Common myeloid progenitor, CD34-positive (primary cell): ENCODE measurements around the gene TKT.

Experiments
- CTCF ChIA-PET: fragments of 350-600 bp; sonication (Branson Sonifier 250); formaldehyde crosslinking; loops from one replicate; lab custom pipeline; 2021; ENCODE audit warnings: antibody characterized with exemption; lab: Charles Lee
- POLR2A ChIA-PET: fragments of 350-600 bp; sonication (Branson Sonifier 250); formaldehyde crosslinking; loops from one replicate; lab custom pipeline; 2021; ENCODE audit warnings: antibody characterized with exemption; lab: Charles Lee
- DNase-seq, 3 donors: peaks; one replicate each; pipeline versions ENCODE4 v3.0.0 to v3.0.0-alpha.2; 2013
- H3K27ac ChIP-seq, 2 experiments: 1 replicate in 1 of 2; 2 replicates in 1 of 2; pipeline ENCODE4 v1.7.0; 2013; ENCODE audit warnings: inconsistent platforms in 2 of 2, low read length in 2 of 2, mild to moderate bottlenecking in 2 of 2, low read depth in 1 of 2, moderate library complexity in 1 of 2; ENCODE audit not compliant: severe bottlenecking in 2 of 2, insufficient read depth in 1 of 2, poor library complexity in 1 of 2
- H3K27me3 ChIP-seq, 5 experiments: replicated peaks in 2 of 5; 1 replicate in 3 of 5; 2 replicates in 2 of 5; pipeline versions ENCODE4 v1.6.1 to v1.7.0; 2013; ENCODE audit warnings: low read length in 4 of 5, mild to moderate bottlenecking in 2 of 5, moderate library complexity in 2 of 5, inconsistent platforms in 1 of 5; ENCODE audit not compliant: insufficient read depth in 5 of 5, control insufficient read depth in 4 of 5
- H3K36me3 ChIP-seq, 4 experiments: 1 replicate in 2 of 4; 2 replicates in 2 of 4; pipeline versions ENCODE4 v1.6.1 to v1.7.0; 2013; ENCODE audit warnings: low read length in 3 of 4, control low read depth in 1 of 4, mild to moderate bottlenecking in 1 of 4; ENCODE audit not compliant: control insufficient read depth in 4 of 4, insufficient read depth in 4 of 4
- H3K4me1 ChIP-seq, 4 experiments: 1 replicate in 3 of 4; 2 replicates in 1 of 4; pipeline versions ENCODE4 v1.6.1 to v1.7.1; 2013; ENCODE audit warnings: low read length in 3 of 4, mild to moderate bottlenecking in 3 of 4, control low read depth in 1 of 4, inconsistent platforms in 1 of 4, moderate library complexity in 1 of 4; ENCODE audit not compliant: control insufficient read depth in 4 of 4, insufficient read depth in 4 of 4; ENCODE audit errors: control extremely low read depth in 1 of 4
- H3K4me3 ChIP-seq, 7 experiments: 1 replicate in 4 of 7; 2 replicates in 3 of 7; pipeline versions ENCODE4 v1.5.1 to v1.7.0; 2013; ENCODE audit warnings: mild to moderate bottlenecking in 7 of 7, low read length in 6 of 7, moderate library complexity in 6 of 7, inconsistent platforms in 2 of 7, low read depth in 2 of 7, control low read depth in 1 of 7; ENCODE audit not compliant: insufficient read depth in 4 of 7, control insufficient read depth in 1 of 7; ENCODE audit errors: extremely low read depth in 1 of 7
- H3K9me3 ChIP-seq, 5 experiments: 1 replicate in 4 of 5; 2 replicates in 1 of 5; pipeline versions ENCODE4 v1.6.1 to v1.7.1; 2013; ENCODE audit warnings: low read length in 4 of 5, mild to moderate bottlenecking in 2 of 5, inconsistent platforms in 1 of 5, low read depth in 1 of 5, moderate library complexity in 1 of 5; ENCODE audit not compliant: control insufficient read depth in 4 of 5, insufficient read depth in 2 of 5; ENCODE audit errors: control extremely low read depth in 1 of 5
- WGBS: methylation state at CpG from one replicate; pipeline ENCODE4 v1.1.5; 2013; ENCODE audit not compliant: insufficient coverage; 5-methylcytosine and 5-hydroxymethylcytosine counted together

The TKT gene

GRCh38 chr3:53186726-53187125, 69.1 kb downstream of the TKT start:
- peaks cover 7 to 79% (median 14%) of the 10 kb centered on the region in 4 experiments for H3K36me3 ChIP-seq

GRCh38 chr3:53185761-53186465, 69.9 kb downstream of the TKT start:
- H3K27me3 ChIP-seq: no peaks in the 10 kb centered on the region
- H3K36me3 ChIP-seq: peaks cover 9 to 86% (median 20%) of the 10 kb centered on the region in 4 experiments
- POLR2A ChIA-PET: no interaction called here
- CTCF ChIA-PET: interaction anchor here (1.9 to 2.1 kb wide), 2 partner anchors 52 to 54 kb away, joined by 5 to 6 read pairs; no protein-coding TSS in a partner anchor
- 91% methylated on average over 11 of the region's 20 CpGs for WGBS
- H3K9me3 ChIP-seq: no peaks in the 10 kb centered on the region
- peaks cover 0 to 12% (median 2%) of the 10 kb centered on the region in 4 experiments for H3K4me1 ChIP-seq
- H3K27ac ChIP-seq: no peak overlapping the region
- no peak overlapping the region for H3K4me3 ChIP-seq
- DNase-seq: no peak

More at GRCh38 chr3:53186726-53187125, 69.1 kb downstream of the TKT start:
- ChIA-PET CTCF (no interaction called here), POLR2A (no interaction called here)
- H3K9me3 ChIP-seq: no peaks in the 10 kb centered on the region
- no peaks in the 10 kb centered on the region for H3K27me3 ChIP-seq
- no peak overlapping the region for H3K4me3 ChIP-seq
- no peak for DNase-seq
- H3K27ac ChIP-seq: no peak overlapping the region
- peaks cover 0 to 8% (median 2%) of the 10 kb centered on the region in 4 experiments for H3K4me1 ChIP-seq
- WGBS: no CpG with 5 or more reads among the region's 9 CpGs

GRCh38 chr3:53184701-53185100, 71.1 kb downstream of the TKT start:
- peaks cover 9 to 86% (median 20%) of the 10 kb centered on the region in 4 experiments for H3K36me3 ChIP-seq
- CTCF ChIA-PET: interaction anchor here (1.3 to 2.1 kb wide), 3 partner anchors 10 to 53 kb away, joined by 4 to 6 read pairs (median 5); no protein-coding TSS in a partner anchor

GRCh38 chr3:53183514-53183913, 72.3 kb downstream of the TKT start:
- no peaks in the 10 kb centered on the region for H3K9me3 ChIP-seq
- CTCF ChIA-PET: interaction anchor here (1.0 to 2.1 kb wide), 4 partner anchors 11 to 68 kb away, joined by 3 to 7 read pairs (median 5); no protein-coding TSS in a partner anchor
- peaks cover 6 to 86% (median 20%) of the 10 kb centered on the region in 4 experiments for H3K36me3 ChIP-seq
- no peak for DNase-seq
- 97% methylated on average over 8 of the region's 9 CpGs for WGBS
- H3K27me3 ChIP-seq: no peaks in the 10 kb centered on the region
- POLR2A ChIA-PET: interaction anchor here (0.5 kb wide), 1 partner anchor 37 kb away, joined by 3 read pairs; no protein-coding TSS in a partner anchor
- no peak overlapping the region for H3K4me3 ChIP-seq
- H3K4me1 ChIP-seq: peaks cover 0 to 23% (median 0%) of the 10 kb centered on the region in 4 experiments
- H3K27ac ChIP-seq: no peak overlapping the region

More at GRCh38 chr3:53184701-53185100, 71.1 kb downstream of the TKT start:
- WGBS: 97% methylated on average over 6 of the region's 7 CpGs
- no peaks in the 10 kb centered on the region for H3K27me3 ChIP-seq
- no peak overlapping the region for H3K4me3 ChIP-seq
- DNase-seq: no peak
- no peaks in the 10 kb centered on the region for H3K9me3 ChIP-seq
- no peak overlapping the region for H3K27ac ChIP-seq
- H3K4me1 ChIP-seq: peaks cover 0 to 20% (median 0%) of the 10 kb centered on the region in 4 experiments
- POLR2A ChIA-PET: no interaction called here

GRCh38 chr3:53182764-53183355, 73.0 kb downstream of the TKT start:
- Histone ChIP-seq H3K27me3 (no peaks in the 10 kb centered on the region), H3K27ac (no peak overlapping the region), H3K9me3 (no peaks in the 10 kb centered on the region), H3K4me1 (peaks cover 0 to 23% (median 0%) of the 10 kb centered on the region in 4 experiments), H3K36me3 (peaks cover 7 to 85% (median 21%) of the 10 kb centered on the region in 4 experiments), H3K4me3 (no peak overlapping the region)
- no peak for DNase-seq
- 97% methylated on average over 14 of the region's 20 CpGs for WGBS
- POLR2A ChIA-PET: interaction anchor here (0.5 kb wide), 1 partner anchor 36 kb away, joined by 3 read pairs; no protein-coding TSS in a partner anchor
- CTCF ChIA-PET: interaction anchor here (0.9 to 2.0 kb wide), 5 partner anchors 13 to 68 kb away, joined by 3 to 7 read pairs (median 4); no protein-coding TSS in a partner anchor

GRCh38 chr3:53181528-53181927, 74.3 kb downstream of the TKT start:
- Histone ChIP-seq H3K4me1 (peaks cover 0 to 23% (median 0%) of the 10 kb centered on the region in 4 experiments), H3K36me3 (peaks cover 6 to 76% (median 19%) of the 10 kb centered on the region in 4 experiments), H3K27ac (no peak overlapping the region), H3K4me3 (no peak overlapping the region), H3K9me3 (no peaks in the 10 kb centered on the region), H3K27me3 (no peaks in the 10 kb centered on the region)
- DNase-seq: no peak
- 89% methylated on average over 10 of the region's 11 CpGs for WGBS
- CTCF ChIA-PET: interaction anchor here (0.6 to 1.4 kb wide), 5 partner anchors 10 to 20 kb away, joined by 3 to 4 read pairs (median 4); partner anchors contain the start of gene PRKCD
- POLR2A ChIA-PET: interaction anchor here (0.6 kb wide), 2 partner anchors 8 to 26 kb away, joined by 4 read pairs; no protein-coding TSS in a partner anchor
